ENCODE data around the gene MAPK4.

MAPK4 gene

GRCh38 chr18:50674307-50674980, 114.6 kb downstream of the MAPK4 start:
- no peaks in the 10 kb centered on the region for H3K27me3 ChIP-seq (ENCODE audit: control insufficient read depth, insufficient read depth, low read length)
- no peak overlapping the region for H3K4me2 ChIP-seq (ENCODE audit: low read length)
- H3K9ac ChIP-seq (ENCODE audit: low read depth, low read length), result no peak overlapping the region
- H3K9me3 ChIP-seq (replicated peaks; ENCODE audit: low read length), result no peaks in the 10 kb centered on the region
- no peak overlapping the region for H3K4me3 ChIP-seq (ENCODE audit: low read length)
- H3K4me1 ChIP-seq (ENCODE audit: control insufficient read depth, insufficient read depth, low read length), result no peaks in the 10 kb centered on the region
- H3K36me3 ChIP-seq (ENCODE audit: insufficient read depth, low read length), result no peaks in the 10 kb centered on the region

GRCh38 chr18:50675043-50675442, 115.2 kb downstream of the MAPK4 start:
- Histone ChIP-seq H3K27me3 (ENCODE audit: control insufficient read depth, insufficient read depth, low read length) (no peaks in the 10 kb centered on the region), H3K4me1 (ENCODE audit: control insufficient read depth, insufficient read depth, low read length) (no peaks in the 10 kb centered on the region), H3K9me3 (replicated peaks; ENCODE audit: low read length) (no peaks in the 10 kb centered on the region)

GRCh38 chr18:50678651-50679050, 118.8 kb downstream of the MAPK4 start:
- Histone ChIP-seq H3K27me3 (ENCODE audit: control insufficient read depth, insufficient read depth, low read length) (no peaks in the 10 kb centered on the region), H3K4me1 (ENCODE audit: control insufficient read depth, insufficient read depth, low read length) (no peaks in the 10 kb centered on the region), H3K9ac (ENCODE audit: low read depth, low read length) (no peak overlapping the region), H3K4me2 (ENCODE audit: low read length) (no peak overlapping the region), H3K4me3 (ENCODE audit: low read length) (no peak overlapping the region), H3K36me3 (ENCODE audit: insufficient read depth, low read length) (no peaks in the 10 kb centered on the region), H3K9me3 (replicated peaks; ENCODE audit: low read length) (no peaks in the 10 kb centered on the region)

More at GRCh38 chr18:50675043-50675442, 115.2 kb downstream of the MAPK4 start:
- H3K36me3 ChIP-seq (ENCODE audit: insufficient read depth, low read length), result no peaks in the 10 kb centered on the region
- H3K4me2 ChIP-seq (ENCODE audit: low read length), result no peak overlapping the region
- no peak overlapping the region for H3K9ac ChIP-seq (ENCODE audit: low read depth, low read length)
- H3K4me3 ChIP-seq (ENCODE audit: low read length), result no peak overlapping the region

GRCh38 chr18:50679056-50679455, 119.2 kb downstream of the MAPK4 start:
- H3K4me2 ChIP-seq (ENCODE audit: low read length), result no peak overlapping the region
- no peaks in the 10 kb centered on the region for H3K9me3 ChIP-seq (replicated peaks; ENCODE audit: low read length)

GRCh38 chr18:50679656-50680055, 119.8 kb downstream of the MAPK4 start:
- no peaks in the 10 kb centered on the region for H3K36me3 ChIP-seq (ENCODE audit: insufficient read depth, low read length)

More at GRCh38 chr18:50679056-50679455, 119.2 kb downstream of the MAPK4 start:
- H3K4me1 ChIP-seq (ENCODE audit: control insufficient read depth, insufficient read depth, low read length), result no peaks in the 10 kb centered on the region
- no peaks in the 10 kb centered on the region for H3K27me3 ChIP-seq (ENCODE audit: control insufficient read depth, insufficient read depth, low read length)
- H3K36me3 ChIP-seq (ENCODE audit: insufficient read depth, low read length), result no peaks in the 10 kb centered on the region
- H3K4me3 ChIP-seq (ENCODE audit: low read length), result no peak overlapping the region
- no peak overlapping the region for H3K9ac ChIP-seq (ENCODE audit: low read depth, low read length)

GRCh38 chr18:50680966-50681365, 121.1 kb downstream of the MAPK4 start:
- Histone ChIP-seq H3K27me3 (ENCODE audit: control insufficient read depth, insufficient read depth, low read length) (no peaks in the 10 kb centered on the region), H3K4me1 (ENCODE audit: control insufficient read depth, insufficient read depth, low read length) (no peaks in the 10 kb centered on the region), H3K4me2 (ENCODE audit: low read length) (no peak overlapping the region), H3K9me3 (replicated peaks; ENCODE audit: low read length) (no peaks in the 10 kb centered on the region), H3K9ac (ENCODE audit: low read depth, low read length) (no peak overlapping the region), H3K4me3 (ENCODE audit: low read length) (no peak overlapping the region), H3K36me3 (ENCODE audit: insufficient read depth, low read length) (no peaks in the 10 kb centered on the region)

More at GRCh38 chr18:50679656-50680055, 119.8 kb downstream of the MAPK4 start:
- H3K4me2 ChIP-seq (ENCODE audit: low read length), result no peak overlapping the region
- no peaks in the 10 kb centered on the region for H3K9me3 ChIP-seq (replicated peaks; ENCODE audit: low read length)
- no peaks in the 10 kb centered on the region for H3K4me1 ChIP-seq (ENCODE audit: control insufficient read depth, insufficient read depth, low read length)
- no peaks in the 10 kb centered on the region for H3K27me3 ChIP-seq (ENCODE audit: control insufficient read depth, insufficient read depth, low read length)
- H3K4me3 ChIP-seq (ENCODE audit: low read length), result no peak overlapping the region
- H3K9ac ChIP-seq (ENCODE audit: low read depth, low read length), result no peak overlapping the region

- H3K4me1 ChIP-seq (ENCODE audit: control insufficient read depth, insufficient read depth, low read length), result no peaks in the 10 kb centered on the region
- H3K9me3 ChIP-seq (replicated peaks; ENCODE audit: low read length), result no peaks in the 10 kb centered on the region
- no peak overlapping the region for H3K9ac ChIP-seq (ENCODE audit: low read depth, low read length)
- no peak overlapping the region for H3K4me2 ChIP-seq (ENCODE audit: low read length)
- H3K36me3 ChIP-seq (ENCODE audit: insufficient read depth, low read length), result no peaks in the 10 kb centered on the region
- no peaks in the 10 kb centered on the region for H3K27me3 ChIP-seq (ENCODE audit: control insufficient read depth, insufficient read depth, low read length)
- no peak overlapping the region for H3K4me3 ChIP-seq (ENCODE audit: low read length)
Measured at GRCh38 chr18:50682852-50683251, 123.0 kb downstream of the MAPK4 start.

GRCh38 chr18:50686409-50686808, 126.5 kb downstream of the MAPK4 start:
- Histone ChIP-seq H3K9me3 (replicated peaks; ENCODE audit: low read length) (no peaks in the 10 kb centered on the region), H3K27me3 (ENCODE audit: control insufficient read depth, insufficient read depth, low read length) (no peaks in the 10 kb centered on the region), H3K4me2 (ENCODE audit: low read length) (no peak overlapping the region), H3K9ac (ENCODE audit: low read depth, low read length) (no peak overlapping the region), H3K4me1 (ENCODE audit: control insufficient read depth, insufficient read depth, low read length) (no peaks in the 10 kb centered on the region), H3K36me3 (ENCODE audit: insufficient read depth, low read length) (no peaks in the 10 kb centered on the region), H3K4me3 (ENCODE audit: low read length) (no peak overlapping the region)

GRCh38 chr18:50687491-50687890, 127.6 kb downstream of the MAPK4 start:
- no peak overlapping the region for H3K4me3 ChIP-seq (ENCODE audit: low read length)
- no peaks in the 10 kb centered on the region for H3K27me3 ChIP-seq (ENCODE audit: control insufficient read depth, insufficient read depth, low read length)
- no peak overlapping the region for H3K9ac ChIP-seq (ENCODE audit: low read depth, low read length)
- no peaks in the 10 kb centered on the region for H3K36me3 ChIP-seq (ENCODE audit: insufficient read depth, low read length)
- H3K9me3 ChIP-seq (replicated peaks; ENCODE audit: low read length), result no peaks in the 10 kb centered on the region
- no peaks in the 10 kb centered on the region for H3K4me1 ChIP-seq (ENCODE audit: control insufficient read depth, insufficient read depth, low read length)
- H3K4me2 ChIP-seq (ENCODE audit: low read length), result no peak overlapping the region

- H3K9ac ChIP-seq (ENCODE audit: low read depth, low read length), result no peak overlapping the region
- no peaks in the 10 kb centered on the region for H3K36me3 ChIP-seq (ENCODE audit: insufficient read depth, low read length)
- H3K4me3 ChIP-seq (ENCODE audit: low read length), result no peak overlapping the region
- H3K4me1 ChIP-seq (ENCODE audit: control insufficient read depth, insufficient read depth, low read length), result no peaks in the 10 kb centered on the region
- no peaks in the 10 kb centered on the region for H3K9me3 ChIP-seq (replicated peaks; ENCODE audit: low read length)
- no peak overlapping the region for H3K4me2 ChIP-seq (ENCODE audit: low read length)
- H3K27me3 ChIP-seq (ENCODE audit: control insufficient read depth, insufficient read depth, low read length), result no peaks in the 10 kb centered on the region
Measured at GRCh38 chr18:50689578-50689977, 129.7 kb downstream of the MAPK4 start.

GRCh38 chr18:50694147-50694546, 134.3 kb downstream of the MAPK4 start:
- H3K9me3 ChIP-seq (replicated peaks; ENCODE audit: low read length), result no peaks in the 10 kb centered on the region
- no peaks in the 10 kb centered on the region for H3K36me3 ChIP-seq (ENCODE audit: insufficient read depth, low read length)
- no peak overlapping the region for H3K9ac ChIP-seq (ENCODE audit: low read depth, low read length)
- no peak overlapping the region for H3K4me3 ChIP-seq (ENCODE audit: low read length)
- H3K4me1 ChIP-seq (ENCODE audit: control insufficient read depth, insufficient read depth, low read length), result no peaks in the 10 kb centered on the region
- no peak overlapping the region for H3K4me2 ChIP-seq (ENCODE audit: low read length)
- no peaks in the 10 kb centered on the region for H3K27me3 ChIP-seq (ENCODE audit: control insufficient read depth, insufficient read depth, low read length)

- Histone ChIP-seq H3K4me1 (ENCODE audit: control insufficient read depth, insufficient read depth, low read length) (no peaks in the 10 kb centered on the region), H3K9ac (ENCODE audit: low read depth, low read length) (no peak overlapping the region), H3K27me3 (ENCODE audit: control insufficient read depth, insufficient read depth, low read length) (no peaks in the 10 kb centered on the region), H3K4me3 (ENCODE audit: low read length) (no peak overlapping the region), H3K4me2 (ENCODE audit: low read length) (no peak overlapping the region), H3K36me3 (ENCODE audit: insufficient read depth, low read length) (no peaks in the 10 kb centered on the region), H3K9me3 (replicated peaks; ENCODE audit: low read length) (no peaks in the 10 kb centered on the region)
Measured at GRCh38 chr18:50695431-50696176, 135.7 kb downstream of the MAPK4 start.
